GM18907 (cell line): ENCODE measurements around the gene TEK.

Source experiments
- ATAC-seq: cut with Tn5 transposase; IDR thresholded peaks from one replicate; pipeline ENCODE4 v1.9.1; 2021; ENCODE audit warnings: mild to moderate bottlenecking, moderate library complexity; ENCODE audit not compliant: unreplicated experiment

Gene TEK

DNA sequence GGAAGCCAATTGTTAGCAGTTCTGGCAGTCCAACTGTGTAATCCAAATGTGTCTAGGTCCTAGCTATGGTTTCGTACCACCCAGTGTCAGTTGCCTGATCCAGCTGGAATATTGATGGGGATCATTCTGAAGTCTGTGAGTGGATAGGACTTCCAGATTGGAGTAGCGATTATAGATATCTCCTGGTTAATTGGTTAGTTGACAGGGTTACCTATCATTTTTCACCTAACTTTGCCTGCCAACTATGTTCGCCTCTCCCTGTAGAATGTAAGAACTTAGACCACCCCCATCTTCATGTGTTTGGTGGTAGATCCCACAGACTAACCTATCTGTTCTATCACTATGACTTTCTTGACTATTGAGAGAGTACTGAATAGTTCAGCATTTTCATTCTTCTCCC lies 59.9 kb downstream of the TEK start:
- no peak for ATAC-seq

DNA sequence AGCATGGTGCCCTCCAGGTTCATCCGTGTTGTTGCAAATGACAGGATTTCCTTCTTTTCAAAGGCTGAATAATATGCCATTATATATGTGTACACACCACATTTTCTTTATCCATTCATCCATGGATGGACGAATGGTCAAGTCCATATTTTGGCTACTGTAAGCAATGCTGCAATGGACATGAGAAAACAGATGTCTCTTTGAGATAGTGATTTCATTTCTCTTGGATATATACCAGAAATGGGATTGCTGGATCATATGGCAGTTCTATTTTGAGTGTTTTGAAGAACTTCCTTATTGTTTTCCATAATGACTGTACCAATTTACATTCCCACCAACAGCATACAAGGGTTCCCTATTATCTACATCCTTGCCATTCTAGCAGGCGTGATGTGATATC lies 67.9 kb downstream of the TEK start:
- no peak for ATAC-seq

DNA sequence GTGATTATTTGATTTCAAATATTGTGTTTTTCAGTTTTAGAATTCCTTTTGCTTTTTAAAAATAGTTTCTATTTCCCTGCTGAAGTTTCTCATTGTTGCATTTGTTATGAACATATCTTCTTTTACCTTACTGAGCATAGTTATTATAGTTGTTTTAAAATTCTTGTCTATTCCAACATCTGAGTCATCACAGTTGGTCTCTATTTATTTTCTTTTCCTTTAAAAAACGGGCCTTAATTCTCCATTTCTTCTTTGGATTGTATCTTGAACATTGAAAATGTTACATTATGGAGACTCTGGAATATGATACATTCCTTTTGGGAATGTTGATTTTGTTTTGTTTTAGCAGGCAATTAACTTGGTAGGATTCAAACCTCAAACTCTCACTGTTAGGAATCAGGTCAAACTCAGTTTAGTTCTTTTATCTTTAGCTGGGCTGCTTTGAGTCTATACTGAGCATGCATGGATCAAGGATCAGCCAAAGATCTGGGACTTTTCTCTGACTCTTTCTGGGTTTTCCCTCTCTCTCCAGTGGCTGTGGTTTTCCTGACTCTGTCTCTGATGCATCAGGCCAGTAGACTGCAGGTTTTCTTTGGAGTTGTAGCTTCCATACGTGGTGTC lies 70.3 kb downstream of the TEK start:
- no peak for ATAC-seq

DNA sequence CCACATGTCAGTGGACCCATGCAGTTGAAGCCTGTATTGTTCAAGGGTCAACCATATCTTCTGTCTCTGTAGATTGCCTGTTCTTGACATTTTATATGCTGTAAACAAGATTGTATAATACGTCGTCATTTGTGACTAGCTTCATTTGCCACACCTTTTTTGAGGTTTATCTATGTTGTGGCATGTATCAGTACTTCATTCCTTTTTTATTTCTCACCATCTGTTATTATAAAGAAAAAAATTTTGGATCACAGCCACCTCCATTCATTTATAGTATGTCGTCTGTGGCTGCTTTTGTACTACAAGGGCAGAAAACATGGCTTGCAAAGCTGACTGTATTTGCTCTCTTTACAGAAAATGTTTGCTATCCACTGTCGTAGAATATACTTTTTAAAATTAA lies 72.4 kb downstream of the TEK start:
- no peak for ATAC-seq

DNA sequence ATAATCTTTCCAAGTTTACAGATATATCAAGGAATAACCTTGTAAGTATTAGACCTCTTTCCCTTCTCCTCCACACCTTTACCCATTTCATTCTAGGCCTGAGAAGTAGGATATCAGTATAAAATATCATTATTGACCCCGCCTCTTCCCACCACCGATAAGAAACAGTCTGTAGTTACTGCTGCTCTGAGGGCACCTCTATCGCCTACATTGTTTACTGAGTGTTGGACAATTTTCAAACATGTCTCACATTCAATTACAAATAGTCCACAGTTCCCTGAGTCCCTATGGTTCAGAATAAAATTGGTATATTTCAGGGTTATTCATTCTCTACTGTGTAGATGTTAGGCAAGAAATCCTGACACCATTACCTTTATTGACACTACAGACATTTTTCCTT lies 73.4 kb downstream of the TEK start:
- ATAC-seq = no peak

DNA sequence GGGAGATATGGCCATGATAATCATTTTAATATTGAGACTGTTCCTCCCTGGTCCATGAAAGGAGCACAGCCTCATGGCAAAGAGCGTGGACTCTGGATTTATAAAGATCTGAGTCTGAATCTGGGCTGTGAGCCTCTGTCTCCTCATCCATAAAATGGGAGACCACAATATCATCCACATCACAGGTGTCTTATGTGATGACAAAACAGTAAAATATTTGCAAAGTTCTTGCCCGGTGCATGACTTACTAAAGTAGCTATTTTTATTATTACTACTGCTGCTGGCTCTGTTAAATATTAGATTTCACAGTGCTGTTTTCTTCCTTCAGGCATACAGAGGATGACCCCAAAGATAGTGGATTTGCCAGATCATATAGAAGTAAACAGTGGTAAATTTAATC lies 74.1 kb downstream of the TEK start:
- no peak for ATAC-seq

DNA sequence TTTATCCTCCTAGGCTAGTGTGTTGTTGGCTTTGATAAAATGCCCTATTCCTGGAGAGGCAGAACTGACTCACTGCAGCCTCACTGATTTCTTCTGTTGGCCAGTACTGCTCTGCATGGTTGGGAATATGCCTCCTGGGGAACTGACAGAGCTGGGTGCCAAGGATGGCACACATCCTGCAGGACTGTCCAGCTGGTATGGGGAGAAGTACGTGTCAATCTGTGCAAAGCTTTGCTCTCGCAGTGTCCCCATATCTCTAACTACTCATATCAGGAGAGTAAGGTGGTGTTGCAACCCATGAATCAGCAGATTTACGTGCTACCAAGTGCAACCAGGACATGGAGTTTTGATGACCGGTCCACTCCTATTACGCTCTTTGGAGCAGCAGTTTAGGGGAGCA lies 74.7 kb downstream of the TEK start:
- no peak for ATAC-seq

DNA sequence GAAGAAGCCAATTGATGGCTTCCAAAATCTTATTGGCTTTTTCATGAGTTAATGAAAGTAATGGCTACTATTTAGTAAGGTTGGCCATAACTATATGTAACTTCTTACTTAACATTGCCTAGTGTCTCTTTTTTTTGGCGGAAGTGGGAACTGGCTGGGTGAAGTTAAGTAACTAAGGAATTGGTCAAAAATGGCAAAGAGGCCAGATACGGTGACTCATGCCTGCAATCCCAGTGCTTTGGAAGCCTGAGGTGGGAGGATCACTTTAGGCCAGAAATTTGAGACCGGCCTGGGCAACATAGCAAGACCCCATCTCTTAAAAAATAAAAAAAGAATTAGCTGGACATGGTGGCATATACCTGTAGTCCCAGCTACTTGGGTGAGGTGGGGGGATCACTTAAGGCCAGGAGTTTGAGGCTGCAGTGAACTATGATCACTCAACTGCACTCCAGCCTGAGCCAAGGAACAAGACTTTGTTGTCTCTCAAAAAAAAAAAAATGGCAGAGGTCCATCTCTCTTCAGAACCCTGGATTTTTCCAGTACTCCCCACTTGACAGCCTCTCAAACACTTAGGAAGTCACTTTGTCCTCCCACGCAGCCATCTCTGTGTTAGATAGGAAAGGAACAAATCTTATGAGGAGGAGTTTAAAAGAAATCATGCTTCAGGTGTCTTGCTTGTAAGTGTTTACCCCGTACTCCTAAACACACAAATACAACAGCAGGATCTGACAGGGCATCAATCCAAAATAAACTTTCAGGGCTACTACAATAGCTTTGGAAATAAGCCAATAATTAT lies 75.7 kb downstream of the TEK start:
- ATAC-seq = no peak

DNA sequence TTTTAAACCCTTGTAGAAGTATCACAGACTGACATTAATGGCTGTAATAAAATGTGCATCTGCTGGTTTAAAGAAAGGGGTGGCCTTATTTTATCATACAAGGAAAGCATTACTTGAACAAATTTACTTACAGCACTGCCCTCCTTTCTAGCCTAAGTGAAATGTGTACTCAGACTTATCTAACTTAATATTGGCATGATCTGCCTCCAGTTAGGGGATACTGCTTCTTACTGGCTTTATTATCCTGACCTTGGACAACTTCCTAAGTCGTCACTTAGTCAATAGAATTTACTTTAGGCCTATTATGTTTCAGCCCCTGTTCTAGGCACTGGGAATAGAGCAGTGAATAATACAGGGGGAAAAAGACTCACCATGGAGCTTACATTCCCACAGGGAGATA lies 79.4 kb downstream of the TEK start:
- ATAC-seq = no peak

DNA sequence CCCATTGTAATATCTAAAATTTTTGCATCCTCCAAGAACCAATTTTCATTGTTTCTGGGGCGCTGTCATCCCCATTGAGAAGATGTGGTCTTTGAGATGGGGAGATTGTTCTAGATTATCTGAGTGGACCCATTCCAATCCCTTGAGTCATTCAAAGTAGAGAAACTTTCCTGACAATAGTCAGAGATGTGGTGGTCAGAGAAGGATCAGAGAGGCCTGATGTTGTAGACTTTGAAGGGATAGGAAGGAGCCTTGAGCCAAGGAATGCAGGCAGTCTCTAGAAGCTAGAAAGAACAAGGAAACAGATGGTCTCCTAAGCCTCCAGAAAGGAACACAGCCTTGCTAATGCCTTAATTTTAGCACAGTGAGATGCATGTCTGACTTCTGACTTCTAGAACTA lies 80.4 kb downstream of the TEK start:
- no peak for ATAC-seq

DNA sequence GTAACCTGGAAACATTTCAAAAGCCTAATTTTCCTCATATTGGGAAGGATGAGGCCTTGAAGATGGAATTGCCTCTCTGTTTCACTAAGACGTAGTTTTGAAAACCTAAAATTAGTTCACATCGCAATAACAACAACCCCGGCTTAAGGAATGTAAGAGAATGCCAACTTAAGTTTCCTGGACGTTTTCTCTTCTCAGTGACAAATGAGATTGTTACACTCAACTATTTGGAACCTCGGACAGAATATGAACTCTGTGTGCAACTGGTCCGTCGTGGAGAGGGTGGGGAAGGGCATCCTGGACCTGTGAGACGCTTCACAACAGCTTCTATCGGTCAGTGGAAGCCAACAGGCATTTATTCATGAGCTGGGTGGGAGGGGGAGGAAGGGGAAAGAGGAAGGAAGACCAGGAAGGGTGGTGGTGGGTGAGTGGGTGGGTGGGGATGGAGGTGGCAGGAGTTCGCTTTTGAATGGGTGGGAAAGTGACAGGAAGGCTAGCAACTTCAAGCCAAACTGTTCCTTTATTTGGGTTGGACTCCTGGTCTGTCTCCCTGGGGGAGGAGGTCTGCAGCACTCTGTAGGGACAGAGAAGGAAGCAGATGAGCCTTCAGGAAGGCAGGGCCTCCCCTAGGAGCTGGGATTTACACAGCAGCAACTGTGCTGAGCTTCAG lies 83.4 kb downstream of the TEK start:
- no peak for ATAC-seq

DNA sequence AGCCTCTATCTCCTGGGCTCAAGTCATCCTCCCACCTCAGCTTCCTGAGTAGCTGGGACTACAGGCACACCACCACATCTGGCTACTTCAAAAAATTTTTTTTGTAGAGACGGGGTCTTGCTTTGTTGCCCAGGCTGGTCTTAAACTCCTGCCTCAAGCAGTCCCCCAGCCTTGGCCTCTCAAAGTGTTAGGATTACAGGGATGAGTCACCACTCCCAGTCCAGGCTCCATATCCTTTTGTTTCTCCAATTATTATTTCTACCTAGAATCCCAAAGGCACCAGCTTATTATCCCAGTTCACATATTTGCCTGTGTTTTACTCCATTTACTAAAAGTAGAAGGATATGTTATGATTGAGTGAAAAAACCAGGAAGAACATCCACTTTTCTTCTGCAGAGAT lies 84.9 kb downstream of the TEK start:
- ATAC-seq = no peak

DNA sequence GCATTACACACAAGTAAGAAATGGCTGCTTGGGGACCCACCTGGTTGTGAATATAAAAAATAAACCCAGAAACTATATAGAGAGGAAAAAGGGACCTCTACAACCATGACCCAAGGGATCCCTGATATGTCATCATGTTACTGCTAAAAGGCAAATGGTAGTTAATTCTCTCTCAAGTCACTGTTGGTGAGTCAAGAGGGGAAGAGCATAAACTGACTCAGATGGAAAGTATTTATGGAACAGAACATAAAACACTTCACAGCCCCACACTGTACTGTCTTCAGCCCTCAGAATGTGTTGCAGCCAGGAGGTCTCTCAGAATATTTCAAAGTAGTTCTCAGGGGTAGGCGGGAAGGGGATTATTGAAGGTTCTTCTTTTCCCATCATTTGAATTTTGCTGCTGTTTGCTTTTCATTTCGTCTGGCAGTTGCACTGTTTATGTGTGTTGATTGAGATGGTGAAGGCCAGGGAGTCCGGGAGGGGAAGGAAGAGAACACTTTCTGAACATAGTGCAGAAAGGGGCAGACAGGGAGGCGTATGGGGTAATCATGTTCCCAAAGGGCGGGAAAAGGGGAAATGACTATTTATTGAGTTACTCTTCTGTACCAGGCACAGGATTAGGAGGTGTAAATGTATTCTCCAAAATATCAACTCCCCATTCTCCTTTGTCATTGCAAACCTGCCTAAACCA lies 85.5 kb downstream of the TEK start:
- no peak for ATAC-seq

DNA sequence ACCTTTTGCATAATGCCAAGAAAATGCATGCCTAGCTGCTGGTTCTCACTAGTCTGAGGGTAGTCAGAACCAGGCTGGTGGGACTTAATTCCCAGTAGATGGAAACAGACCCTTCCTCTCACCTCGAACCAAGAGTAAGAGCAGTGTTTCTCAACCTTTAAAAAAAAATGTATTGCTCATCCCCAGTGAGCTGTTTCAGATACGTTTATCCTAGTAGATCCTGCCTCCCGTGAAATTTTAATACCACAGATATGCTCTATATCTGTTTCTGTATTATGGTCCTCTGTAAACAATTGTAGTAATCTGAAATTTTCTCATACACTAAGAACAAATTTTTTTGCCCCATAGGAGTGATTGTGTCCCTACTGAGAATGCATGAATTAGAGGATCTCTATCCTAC lies 86.2 kb downstream of the TEK start:
- ATAC-seq = no peak

DNA sequence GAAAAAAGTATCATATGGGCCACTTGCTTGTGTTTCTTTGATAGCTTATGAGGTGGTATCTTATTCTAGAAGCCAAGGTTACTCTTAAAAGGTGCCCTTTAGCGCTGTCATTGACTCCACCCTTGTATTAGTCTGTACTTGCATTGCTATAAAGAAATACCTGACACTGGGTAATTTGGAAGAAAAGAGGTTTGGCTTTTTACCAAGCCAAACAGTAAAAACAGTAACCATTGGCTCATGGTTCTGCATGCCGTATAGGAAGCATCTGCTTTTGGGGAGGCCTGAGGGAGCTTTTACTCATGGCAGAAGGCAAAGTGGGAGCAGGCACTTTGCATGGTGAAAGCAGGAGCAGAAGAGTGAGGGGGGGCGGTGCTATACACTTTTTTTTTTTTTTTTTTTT lies 87.4 kb downstream of the TEK start:
- ATAC-seq = no peak

DNA sequence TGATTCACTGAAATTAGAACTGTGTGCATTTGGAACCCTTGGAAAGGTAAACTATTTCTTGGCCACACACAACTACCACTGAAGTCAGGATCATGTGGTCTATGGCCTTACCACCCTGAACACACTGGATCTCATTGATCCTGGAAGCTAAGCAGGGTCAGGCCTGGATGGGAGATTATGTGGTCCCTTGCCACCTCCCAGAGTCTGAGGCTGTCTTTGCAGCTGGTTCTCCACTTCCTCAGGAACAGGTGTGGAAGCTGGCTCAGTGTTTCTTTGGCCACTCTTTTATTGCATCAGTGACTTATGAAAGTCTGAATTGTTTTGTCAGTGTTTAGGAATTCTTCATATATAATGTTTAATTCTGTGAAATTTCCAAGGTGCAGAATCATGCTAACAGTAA lies 89.2 kb downstream of the TEK start:
- ATAC-seq = no peak

DNA sequence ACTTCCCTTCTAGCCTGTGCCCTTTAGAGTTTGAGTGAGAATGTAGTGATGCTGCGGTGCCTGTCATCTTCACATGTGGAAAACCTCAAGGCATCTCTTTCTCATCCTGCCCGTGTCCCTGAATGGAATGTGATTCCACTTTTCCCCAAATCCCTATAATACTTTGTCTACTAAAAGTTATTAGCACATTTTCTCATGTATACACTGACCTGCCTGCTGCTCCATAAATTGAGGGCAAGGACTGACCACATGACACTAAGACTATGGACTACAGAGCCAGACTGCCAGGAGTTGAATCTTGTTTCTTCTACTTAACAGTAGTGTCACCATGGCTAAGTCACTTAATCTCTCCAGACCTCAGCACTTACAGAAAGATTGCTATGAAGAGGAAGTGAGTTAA lies 93.0 kb downstream of the TEK start:
- no peak for ATAC-seq

DNA sequence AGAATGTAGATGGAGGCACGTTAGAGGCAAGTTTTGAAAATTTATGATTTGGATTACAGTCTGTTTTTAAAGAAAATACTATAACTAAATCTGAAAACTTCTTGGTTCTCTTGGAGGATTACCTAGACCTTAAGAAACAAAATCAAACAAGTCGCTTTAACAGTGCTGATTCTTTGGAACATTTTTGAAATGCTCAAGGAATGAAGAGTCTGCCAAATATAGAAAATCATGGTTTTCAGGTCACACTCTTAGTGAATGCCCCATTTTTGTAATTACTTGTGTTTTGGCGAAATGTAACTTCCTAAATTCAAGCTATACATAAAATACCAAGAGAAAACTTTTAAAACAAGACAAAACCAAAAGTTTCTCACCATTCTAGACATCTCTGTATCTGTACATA lies 94.8 kb downstream of the TEK start:
- no peak for ATAC-seq

DNA sequence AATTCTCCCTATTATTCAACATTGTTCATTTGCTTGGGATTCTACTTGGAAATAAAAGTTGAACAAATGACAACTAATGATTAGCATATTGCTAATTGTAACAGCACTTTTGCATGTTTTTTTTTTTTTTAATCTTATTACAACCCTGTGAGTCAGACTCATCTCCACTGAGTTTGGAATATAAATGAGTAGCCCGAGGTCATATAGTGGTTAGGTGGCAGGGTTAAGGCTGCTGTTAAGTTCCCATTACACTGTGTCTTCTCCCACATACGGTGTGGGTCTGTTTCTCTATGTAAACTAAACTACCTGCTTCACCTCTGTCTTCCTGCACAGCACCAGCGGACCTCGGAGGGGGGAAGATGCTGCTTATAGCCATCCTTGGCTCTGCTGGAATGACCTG lies 95.6 kb downstream of the TEK start:
- no peak for ATAC-seq

DNA sequence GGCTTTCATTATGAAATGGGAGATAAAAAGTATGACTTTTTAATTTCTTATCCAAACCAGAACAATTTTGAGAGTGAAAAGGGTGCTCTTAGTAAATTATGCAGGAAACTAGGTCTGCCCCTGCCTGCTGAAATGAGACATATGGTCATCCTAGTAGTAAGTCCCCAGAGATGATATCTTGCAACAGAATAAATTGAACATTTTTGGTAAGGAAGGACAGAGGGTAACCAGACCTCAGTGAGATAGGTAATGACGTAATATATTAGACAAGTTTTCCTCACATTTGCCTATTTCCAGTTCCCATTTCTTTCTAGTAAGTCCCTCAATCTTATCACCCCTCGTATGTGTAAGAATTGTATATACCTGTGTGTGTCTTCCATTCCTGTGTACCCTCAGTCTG lies 96.2 kb downstream of the TEK start:
- no peak for ATAC-seq

DNA sequence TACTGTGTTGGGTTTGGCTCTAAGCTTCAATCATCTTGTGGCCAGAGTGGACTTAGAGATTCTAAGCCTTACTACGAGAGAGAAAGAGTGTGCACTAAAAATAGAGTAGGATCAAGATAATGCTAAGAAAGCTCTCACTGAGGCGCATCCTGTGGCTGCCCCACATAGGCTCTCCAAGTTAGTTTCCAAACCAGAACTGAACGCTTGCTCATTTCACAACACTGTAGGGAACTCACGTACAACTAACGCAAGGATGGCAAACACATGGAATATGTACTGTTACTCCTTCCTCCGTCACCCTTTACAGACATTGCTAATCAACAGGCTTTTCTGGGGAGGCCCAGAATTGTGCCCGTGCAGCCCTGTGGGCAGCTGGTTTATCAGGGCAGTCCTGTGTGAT lies 97.0 kb downstream of the TEK start:
- ATAC-seq = no peak

DNA sequence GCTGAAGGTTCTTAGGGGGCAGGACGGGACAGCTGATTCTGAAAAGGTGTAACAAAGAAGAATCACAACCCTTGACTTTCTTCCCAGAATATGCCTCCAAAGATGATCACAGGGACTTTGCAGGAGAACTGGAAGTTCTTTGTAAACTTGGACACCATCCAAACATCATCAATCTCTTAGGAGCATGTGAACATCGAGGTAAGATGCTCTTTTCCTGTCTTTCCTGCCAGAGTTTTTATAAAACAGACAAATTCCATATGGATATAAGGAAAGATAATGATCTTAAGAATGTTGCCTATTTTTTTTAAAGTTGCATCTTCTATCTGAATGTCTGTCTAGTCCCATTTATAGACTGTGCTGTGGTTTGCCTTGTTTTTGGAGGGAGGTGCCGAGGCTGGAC lies 100.0 kb downstream of the TEK start:
- ATAC-seq = no peak
